Smooth muscle cell of the brain vasculature (primary cell): Measurements from ENCODE around the gene CD4.

Experiments used
- DNase-seq: peaks from one replicate; pipeline ENCODE4 v3.0.0-alpha.2; 2012; ENCODE audit warnings: low read depth, low spot score

The CD4 gene

GRCh38 chr12:6778217-6778573, 11.1 kb upstream of the CD4 start:
- DNase-seq = no peak

- peak; percentile 84 for DNase-seq
These were observed 10.5 kb upstream of the CD4 start for GRCh38 chr12:6778574-6779550.

- DNase-seq = no peak
These were observed 9.5 kb upstream of the CD4 start for GRCh38 chr12:6779708-6780432.

GRCh38 chr12:6780573-6780972, 8.8 kb upstream of the CD4 start:
- DNase-seq = no peak

GRCh38 chr12:6782119-6782518, 7.2 kb upstream of the CD4 start:
- DNase-seq = no peak

- DNase-seq = no peak
These were observed 6.3 kb upstream of the CD4 start for GRCh38 chr12:6782850-6783566.

- DNase-seq = no peak
These were observed 5.5 kb upstream of the CD4 start for GRCh38 chr12:6783828-6784227.

- no peak for DNase-seq
These were observed 5.0 kb upstream of the CD4 start for GRCh38 chr12:6784296-6784695.

GRCh38 chr12:6784761-6785160, 4.6 kb upstream of the CD4 start:
- no peak for DNase-seq

GRCh38 chr12:6786416-6787094, 2.8 kb upstream of the CD4 start:
- DNase-seq = no peak

GRCh38 chr12:6787309-6787708, 2.0 kb upstream of the CD4 start:
- DNase-seq = no peak

GRCh38 chr12:6790496-6791150, 1.3 kb downstream of the CD4 start:
- DNase-seq = no peak

GRCh38 chr12:6791931-6792520, 2.7 kb downstream of the CD4 start:
- DNase-seq = no peak

- no peak for DNase-seq
These were observed 3.3 kb downstream of the CD4 start for GRCh38 chr12:6792522-6793201.

- DNase-seq = no peak
These were observed 5.8 kb downstream of the CD4 start for GRCh38 chr12:6795088-6795487.

- no peak for DNase-seq
These were observed 7.2 kb downstream of the CD4 start for GRCh38 chr12:6796576-6796975.

- DNase-seq = no peak
These were observed 9.8 kb downstream of the CD4 start for GRCh38 chr12:6799147-6799546.

- DNase-seq = no peak
These were observed 17.8 kb downstream of the CD4 start for GRCh38 chr12:6807170-6807569.

GRCh38 chr12:6809056-6809455, 19.7 kb downstream of the CD4 start:
- no peak for DNase-seq

- DNase-seq = no peak
These were observed 21.4 kb downstream of the CD4 start for GRCh38 chr12:6810758-6811157.
